Activated naive CD8-positive, alpha-beta T cell treated with anti-CD3 and anti-CD28 coated beads for 36 hours (primary cell): ENCODE data around the gene CYB5D1. TPM values are rescaled to one million over a fixed set of nuclear protein-coding genes. Genes with fewer than 3 reads are reported as not detected.
A peak's percentile ranks its signal among the peaks of the same experiment; 100 is the strongest.
"Not testable (repeated sequence)": the region's sequence is repeated elsewhere in the genome, so short reads cannot be mapped to it uniquely, and the experiment has no call there.

Source experiments
- DNase-seq: peaks from one replicate; pipeline ENCODE4 v3.0.0; 2021
- H3K27ac Mint-ChIP-seq: one replicate; pipeline ENCODE4 v1.8.0; 2022; ENCODE audit warnings: mild to moderate bottlenecking, moderate library complexity, mixed read lengths
- H3K27me3 Mint-ChIP-seq: one replicate; pipeline ENCODE4 v1.8.0; 2022; ENCODE audit warnings: mild to moderate bottlenecking, mixed read lengths
- H3K36me3 Mint-ChIP-seq: one replicate; pipeline ENCODE4 v1.8.0; 2021; ENCODE audit warnings: mild to moderate bottlenecking, mixed read lengths
- H3K4me1 Mint-ChIP-seq: one replicate; pipeline ENCODE4 v1.8.0; 2021; ENCODE audit warnings: mixed read lengths
- H3K4me3 Mint-ChIP-seq: one replicate; pipeline ENCODE4 v1.8.0; 2022; ENCODE audit warnings: mild to moderate bottlenecking, moderate library complexity, mixed read lengths
- H3K9me3 Mint-ChIP-seq: one replicate; pipeline ENCODE4 v1.8.0; 2022; ENCODE audit warnings: mixed read lengths
- total RNA-seq, 2 experiments: library from RNA; stranded (reverse); gene quantifications; one replicate each; pipeline ENCODE4 v1.2.3, GENCODE V29; 2021

The CYB5D1 gene
- total RNA-seq, result 10 to 100 TPM; 18.6 to 20.1 TPM

GRCh38 chr17:7857713-7858521 is at the start of gene CYB5D1:
TSS of gene CYB5D1 (plus strand) at chr17:7858003. CDS start at chr17:7858135, 132 bp downstream.
- DNase-seq, result peak; percentile 85
- peaks cover 7% of the 10 kb centered on the region for H3K36me3 Mint-ChIP-seq
- H3K9me3 Mint-ChIP-seq, result no peaks in the 10 kb centered on the region
- no peak within 1 kb of the TSS for H3K27ac Mint-ChIP-seq
- no peaks in the 10 kb centered on the region for H3K27me3 Mint-ChIP-seq
- H3K4me3 Mint-ChIP-seq, result no peak within 1 kb of the TSS
- H3K4me1 Mint-ChIP-seq, result peaks cover 24% of the 10 kb centered on the region

GRCh38 chr17:7809086-7809790 is 48.6 kb upstream of the CYB5D1 start:
- H3K27me3 Mint-ChIP-seq, result no peaks in the 10 kb centered on the region
- H3K27ac Mint-ChIP-seq, result no peak overlapping the region
- no peaks in the 10 kb centered on the region for H3K36me3 Mint-ChIP-seq
- no peak overlapping the region for H3K4me3 Mint-ChIP-seq
- DNase-seq, result no peak
- no peaks in the 10 kb centered on the region for H3K9me3 Mint-ChIP-seq
- peaks cover 5% of the 10 kb centered on the region for H3K4me1 Mint-ChIP-seq

GRCh38 chr17:7809791-7810343 is 47.9 kb upstream of the CYB5D1 start:
- H3K27me3 Mint-ChIP-seq, H3K36me3 Mint-ChIP-seq, H3K4me3 Mint-ChIP-seq, H3K4me1 Mint-ChIP-seq, H3K27ac Mint-ChIP-seq, H3K9me3 Mint-ChIP-seq, DNase-seq: not testable (repeated sequence)

- Mint-ChIP-seq H3K36me3 (no peaks in the 10 kb centered on the region), H3K4me3 (no peak overlapping the region), H3K27ac (no peak overlapping the region), H3K4me1 (peaks cover 5% of the 10 kb centered on the region), H3K9me3 (no peaks in the 10 kb centered on the region), H3K27me3 (no peaks in the 10 kb centered on the region)
- no peak for DNase-seq
Observed at GRCh38 chr17:7811251-7811650, 46.6 kb upstream of the CYB5D1 start.

- H3K4me3 Mint-ChIP-seq, result no peak overlapping the region
- no peaks in the 10 kb centered on the region for H3K36me3 Mint-ChIP-seq
- no peaks in the 10 kb centered on the region for H3K27me3 Mint-ChIP-seq
- H3K9me3 Mint-ChIP-seq, result no peaks in the 10 kb centered on the region
- H3K4me1 Mint-ChIP-seq, result peaks cover 5% of the 10 kb centered on the region
- DNase-seq, result no peak
- H3K27ac Mint-ChIP-seq, result no peak overlapping the region
Observed at GRCh38 chr17:7814969-7815368, 42.8 kb upstream of the CYB5D1 start.

- no peaks in the 10 kb centered on the region for H3K9me3 Mint-ChIP-seq
- no peaks in the 10 kb centered on the region for H3K4me1 Mint-ChIP-seq
- no peaks in the 10 kb centered on the region for H3K27me3 Mint-ChIP-seq
- no peak overlapping the region for H3K4me3 Mint-ChIP-seq
- no peak overlapping the region for H3K27ac Mint-ChIP-seq
- no peak for DNase-seq
- H3K36me3 Mint-ChIP-seq, result no peaks in the 10 kb centered on the region
Observed at GRCh38 chr17:7816926-7817642, 40.7 kb upstream of the CYB5D1 start.

GRCh38 chr17:7817643-7817964 is 40.2 kb upstream of the CYB5D1 start:
- H3K4me3 Mint-ChIP-seq, result no peak overlapping the region

GRCh38 chr17:7818026-7818425 is 39.8 kb upstream of the CYB5D1 start:
- no peak for DNase-seq
- no peak overlapping the region for H3K4me3 Mint-ChIP-seq
- no peak overlapping the region for H3K27ac Mint-ChIP-seq
- no peaks in the 10 kb centered on the region for H3K4me1 Mint-ChIP-seq
- no peaks in the 10 kb centered on the region for H3K9me3 Mint-ChIP-seq
- H3K27me3 Mint-ChIP-seq, result no peaks in the 10 kb centered on the region
- H3K36me3 Mint-ChIP-seq, result no peaks in the 10 kb centered on the region

More at GRCh38 chr17:7817643-7817964, 40.2 kb upstream of the CYB5D1 start:
- Mint-ChIP-seq H3K9me3 (no peaks in the 10 kb centered on the region), H3K27me3 (no peaks in the 10 kb centered on the region), H3K36me3 (no peaks in the 10 kb centered on the region), H3K4me1 (no peaks in the 10 kb centered on the region), H3K27ac (no peak overlapping the region)
- DNase-seq, result no peak

GRCh38 chr17:7818746-7819645 is 38.8 kb upstream of the CYB5D1 start:
- no peak for DNase-seq
- H3K36me3 Mint-ChIP-seq, result no peaks in the 10 kb centered on the region
- H3K27me3 Mint-ChIP-seq, result no peaks in the 10 kb centered on the region
- no peak overlapping the region for H3K27ac Mint-ChIP-seq
- H3K4me3 Mint-ChIP-seq, result no peak overlapping the region
- no peaks in the 10 kb centered on the region for H3K9me3 Mint-ChIP-seq
- H3K4me1 Mint-ChIP-seq, result no peaks in the 10 kb centered on the region

GRCh38 chr17:7820231-7820630 is 37.6 kb upstream of the CYB5D1 start:
- Mint-ChIP-seq H3K9me3 (no peaks in the 10 kb centered on the region), H3K27ac (no peak overlapping the region), H3K36me3 (no peaks in the 10 kb centered on the region), H3K27me3 (no peaks in the 10 kb centered on the region), H3K4me1 (no peaks in the 10 kb centered on the region), H3K4me3 (no peak overlapping the region)
- DNase-seq, result no peak

GRCh38 chr17:7822126-7822525 is 35.7 kb upstream of the CYB5D1 start:
- Mint-ChIP-seq H3K27ac (no peak overlapping the region), H3K9me3 (no peaks in the 10 kb centered on the region), H3K27me3 (no peaks in the 10 kb centered on the region), H3K4me1 (no peaks in the 10 kb centered on the region), H3K4me3 (no peak overlapping the region), H3K36me3 (no peaks in the 10 kb centered on the region)
- DNase-seq, result no peak

GRCh38 chr17:7823581-7824001 is 34.2 kb upstream of the CYB5D1 start:
- Mint-ChIP-seq H3K4me3 (no peak overlapping the region), H3K36me3 (no peaks in the 10 kb centered on the region), H3K9me3 (no peaks in the 10 kb centered on the region), H3K27ac (no peak overlapping the region), H3K27me3 (no peaks in the 10 kb centered on the region), H3K4me1 (no peaks in the 10 kb centered on the region)
- no peak for DNase-seq

GRCh38 chr17:7824021-7824924 is 33.5 kb upstream of the CYB5D1 start:
- Mint-ChIP-seq H3K27me3 (no peaks in the 10 kb centered on the region), H3K4me1 (no peaks in the 10 kb centered on the region), H3K36me3 (no peaks in the 10 kb centered on the region), H3K4me3 (no peak overlapping the region), H3K27ac (no peak overlapping the region), H3K9me3 (no peaks in the 10 kb centered on the region)
- DNase-seq, result no peak
